GM12878 (cell line): ENCODE results near the gene KDM5B. TPM values are rescaled to one million over a fixed set of nuclear protein-coding genes. Genes with fewer than 3 reads are reported as not detected.

Source experiments
- ASH2L ChIP-seq: fragments of 300-600, 200-600 bp; sonication (generic); IDR thresholded peaks from 2 replicates; pipeline ENCODE4 v1.6.1; 2017; ENCODE audit warnings: low read depth, mild to moderate bottlenecking, borderline replicate concordance
- FOS ChIP-seq: IDR thresholded peaks from 3 replicates; pipeline ENCODE4 v1.6.1; 2011; ENCODE audit warnings: borderline replicate concordance; ENCODE audit not compliant: insufficient read length; ENCODE audit errors: extremely low read depth
- FOXK2 ChIP-seq: fragments of 450-650 bp; IDR thresholded peaks from 2 replicates; pipeline ENCODE4 v1.6.1; 2017; ENCODE audit warnings: mild to moderate bottlenecking, moderate library complexity
- HDGF ChIP-seq: fragments of 450-650 bp; IDR thresholded peaks from 2 replicates; pipeline ENCODE4 v1.6.1; 2016; ENCODE audit warnings: antibody characterized with exemption
- JUNB ChIP-seq: IDR thresholded peaks from 2 replicates; pipeline ENCODE4 v1.6.1; 2016; ENCODE audit warnings: antibody characterized with exemption, mild to moderate bottlenecking
- LARP7 ChIP-seq: fragments of 450-650 bp; IDR thresholded peaks from 2 replicates; pipeline ENCODE4 v1.6.1; 2017; ENCODE audit warnings: mild to moderate bottlenecking
- MTA2 ChIP-seq: fragments of 450-650 bp; IDR thresholded peaks from 2 replicates; pipeline ENCODE4 v1.6.1; 2016; ENCODE audit warnings: low read depth, mild to moderate bottlenecking, moderate library complexity
- NRF1 ChIP-seq: conservative IDR thresholded peaks from 2 replicates; pipeline ENCODE4 v1.6.1; 2011; ENCODE audit warnings: mild to moderate bottlenecking, low read depth, low read length, improper control_type of control experiment
- SMC3 ChIP-seq: IDR thresholded peaks from 2 replicates; pipeline ENCODE4 v1.6.1; 2011; ENCODE audit warnings: low read length, improper control_type of control experiment, borderline replicate concordance
- SUPT20H ChIP-seq: IDR thresholded peaks from 2 replicates; pipeline ENCODE4 v1.6.1; 2011; ENCODE audit warnings: low read depth, mild to moderate bottlenecking, low read length, moderate library complexity, borderline replicate concordance; ENCODE audit not compliant: control insufficient read depth
- polyA plus RNA-seq, 11 experiments: library from polyadenylated mRNA; depleted of rRNA in 4 of 11; unstranded in 6 of 11; stranded (reverse) in 5 of 11; fragments of >200 nt; fragmentation: Nextera tagmentation in 4 of 11; fragmentation: Illumina TruSeq in 1 of 11; extraction: Ambion mirVana in 4 of 11; extraction: Trizol in 1 of 11; gene quantifications; 1 replicate in 1 of 11; 2 replicates in 10 of 11; pipeline versions ENCODE4 v1.2.1 to v1.2.3, GENCODE V29; 2011 to 2016; ENCODE audit warnings: inconsistent platforms in 2 of 11, missing spikeins in 2 of 11, low read depth in 1 of 11
- total RNA-seq, 4 experiments: library from RNA; depleted of rRNA in 3 of 4; stranded (reverse); fragments of >200 nt in 3 of 4; fragmentation: Illumina TruSeq in 1 of 4; extraction: Trizol in 1 of 4; gene quantifications; 2 replicates each; pipeline versions ENCODE4 v1.2.1 to v1.2.3, GENCODE V29; 2013 to 2021
- TF ChIP-seq, protein P1 (sequence below): fragments of 450-650 bp; IDR thresholded peaks from 2 replicates; pipeline ENCODE4 v1.6.1; 2017; ENCODE audit warnings: mild to moderate bottlenecking, moderate library complexity
- TF ChIP-seq, protein P2 (sequence below): IDR thresholded peaks from 2 replicates; pipeline ENCODE4 v1.6.1; 2012; ENCODE audit warnings: low read depth, low read length, improper control_type of control experiment
- TF ChIP-seq, protein P3 (sequence below): IDR thresholded peaks from 2 replicates; pipeline ENCODE4 v1.6.1; 2012; ENCODE audit warnings: mild to moderate bottlenecking, low read depth, low read length

The KDM5B gene
- total and polyA plus RNA-seq, 10 of the 15 experiments (the other 5 are each of a cell fraction or from before 2014, with no cell fraction given): 1.7 to 26.6 (median 8.1) TPM

- TF ChIP-seq, protein P1, sequence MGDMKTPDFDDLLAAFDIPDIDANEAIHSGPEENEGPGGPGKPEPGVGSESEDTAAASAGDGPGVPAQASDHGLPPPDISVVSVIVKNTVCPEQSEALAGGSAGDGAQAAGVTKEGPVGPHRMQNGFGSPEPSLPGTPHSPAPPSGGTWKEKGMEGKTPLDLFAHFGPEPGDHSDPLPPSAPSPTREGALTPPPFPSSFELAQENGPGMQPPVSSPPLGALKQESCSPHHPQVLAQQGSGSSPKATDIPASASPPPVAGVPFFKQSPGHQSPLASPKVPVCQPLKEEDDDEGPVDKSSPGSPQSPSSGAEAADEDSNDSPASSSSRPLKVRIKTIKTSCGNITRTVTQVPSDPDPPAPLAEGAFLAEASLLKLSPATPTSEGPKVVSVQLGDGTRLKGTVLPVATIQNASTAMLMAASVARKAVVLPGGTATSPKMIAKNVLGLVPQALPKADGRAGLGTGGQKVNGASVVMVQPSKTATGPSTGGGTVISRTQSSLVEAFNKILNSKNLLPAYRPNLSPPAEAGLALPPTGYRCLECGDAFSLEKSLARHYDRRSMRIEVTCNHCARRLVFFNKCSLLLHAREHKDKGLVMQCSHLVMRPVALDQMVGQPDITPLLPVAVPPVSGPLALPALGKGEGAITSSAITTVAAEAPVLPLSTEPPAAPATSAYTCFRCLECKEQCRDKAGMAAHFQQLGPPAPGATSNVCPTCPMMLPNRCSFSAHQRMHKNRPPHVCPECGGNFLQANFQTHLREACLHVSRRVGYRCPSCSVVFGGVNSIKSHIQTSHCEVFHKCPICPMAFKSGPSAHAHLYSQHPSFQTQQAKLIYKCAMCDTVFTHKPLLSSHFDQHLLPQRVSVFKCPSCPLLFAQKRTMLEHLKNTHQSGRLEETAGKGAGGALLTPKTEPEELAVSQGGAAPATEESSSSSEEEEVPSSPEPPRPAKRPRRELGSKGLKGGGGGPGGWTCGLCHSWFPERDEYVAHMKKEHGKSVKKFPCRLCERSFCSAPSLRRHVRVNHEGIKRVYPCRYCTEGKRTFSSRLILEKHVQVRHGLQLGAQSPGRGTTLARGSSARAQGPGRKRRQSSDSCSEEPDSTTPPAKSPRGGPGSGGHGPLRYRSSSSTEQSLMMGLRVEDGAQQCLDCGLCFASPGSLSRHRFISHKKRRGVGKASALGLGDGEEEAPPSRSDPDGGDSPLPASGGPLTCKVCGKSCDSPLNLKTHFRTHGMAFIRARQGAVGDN: no peak
- TF ChIP-seq MTA2 (no peak), NRF1 (no peak), JUNB (no peak), FOS (no peak), FOXK2 (no peak), HDGF (no peak), LARP7 (no peak), SMC3 (no peak), ASH2L (no peak), SUPT20H (no peak)
- TF ChIP-seq, protein P2, sequence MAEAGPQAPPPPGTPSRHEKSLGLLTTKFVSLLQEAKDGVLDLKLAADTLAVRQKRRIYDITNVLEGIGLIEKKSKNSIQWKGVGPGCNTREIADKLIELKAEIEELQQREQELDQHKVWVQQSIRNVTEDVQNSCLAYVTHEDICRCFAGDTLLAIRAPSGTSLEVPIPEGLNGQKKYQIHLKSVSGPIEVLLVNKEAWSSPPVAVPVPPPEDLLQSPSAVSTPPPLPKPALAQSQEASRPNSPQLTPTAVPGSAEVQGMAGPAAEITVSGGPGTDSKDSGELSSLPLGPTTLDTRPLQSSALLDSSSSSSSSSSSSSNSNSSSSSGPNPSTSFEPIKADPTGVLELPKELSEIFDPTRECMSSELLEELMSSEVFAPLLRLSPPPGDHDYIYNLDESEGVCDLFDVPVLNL: no peak
- TF ChIP-seq, protein P3, sequence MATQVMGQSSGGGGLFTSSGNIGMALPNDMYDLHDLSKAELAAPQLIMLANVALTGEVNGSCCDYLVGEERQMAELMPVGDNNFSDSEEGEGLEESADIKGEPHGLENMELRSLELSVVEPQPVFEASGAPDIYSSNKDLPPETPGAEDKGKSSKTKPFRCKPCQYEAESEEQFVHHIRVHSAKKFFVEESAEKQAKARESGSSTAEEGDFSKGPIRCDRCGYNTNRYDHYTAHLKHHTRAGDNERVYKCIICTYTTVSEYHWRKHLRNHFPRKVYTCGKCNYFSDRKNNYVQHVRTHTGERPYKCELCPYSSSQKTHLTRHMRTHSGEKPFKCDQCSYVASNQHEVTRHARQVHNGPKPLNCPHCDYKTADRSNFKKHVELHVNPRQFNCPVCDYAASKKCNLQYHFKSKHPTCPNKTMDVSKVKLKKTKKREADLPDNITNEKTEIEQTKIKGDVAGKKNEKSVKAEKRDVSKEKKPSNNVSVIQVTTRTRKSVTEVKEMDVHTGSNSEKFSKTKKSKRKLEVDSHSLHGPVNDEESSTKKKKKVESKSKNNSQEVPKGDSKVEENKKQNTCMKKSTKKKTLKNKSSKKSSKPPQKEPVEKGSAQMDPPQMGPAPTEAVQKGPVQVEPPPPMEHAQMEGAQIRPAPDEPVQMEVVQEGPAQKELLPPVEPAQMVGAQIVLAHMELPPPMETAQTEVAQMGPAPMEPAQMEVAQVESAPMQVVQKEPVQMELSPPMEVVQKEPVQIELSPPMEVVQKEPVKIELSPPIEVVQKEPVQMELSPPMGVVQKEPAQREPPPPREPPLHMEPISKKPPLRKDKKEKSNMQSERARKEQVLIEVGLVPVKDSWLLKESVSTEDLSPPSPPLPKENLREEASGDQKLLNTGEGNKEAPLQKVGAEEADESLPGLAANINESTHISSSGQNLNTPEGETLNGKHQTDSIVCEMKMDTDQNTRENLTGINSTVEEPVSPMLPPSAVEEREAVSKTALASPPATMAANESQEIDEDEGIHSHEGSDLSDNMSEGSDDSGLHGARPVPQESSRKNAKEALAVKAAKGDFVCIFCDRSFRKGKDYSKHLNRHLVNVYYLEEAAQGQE: no peak
Observed at GRCh38 chr1:202694314-202694713, 113.9 kb downstream of the KDM5B start (continued).
